T-helper 2 cell (primary cell): ENCODE data around the gene POU4F2.
"Not testable (repeated sequence)": the region's sequence is repeated elsewhere in the genome, so short reads cannot be mapped to it uniquely, and the experiment has no call there.

Source experiments
- DNase-seq, 5 experiments: peaks; one replicate each; pipeline versions ENCODE4 v3.0.0 to v3.0.0-alpha.2; 2012 to 2022

The POU4F2 gene

DNA sequence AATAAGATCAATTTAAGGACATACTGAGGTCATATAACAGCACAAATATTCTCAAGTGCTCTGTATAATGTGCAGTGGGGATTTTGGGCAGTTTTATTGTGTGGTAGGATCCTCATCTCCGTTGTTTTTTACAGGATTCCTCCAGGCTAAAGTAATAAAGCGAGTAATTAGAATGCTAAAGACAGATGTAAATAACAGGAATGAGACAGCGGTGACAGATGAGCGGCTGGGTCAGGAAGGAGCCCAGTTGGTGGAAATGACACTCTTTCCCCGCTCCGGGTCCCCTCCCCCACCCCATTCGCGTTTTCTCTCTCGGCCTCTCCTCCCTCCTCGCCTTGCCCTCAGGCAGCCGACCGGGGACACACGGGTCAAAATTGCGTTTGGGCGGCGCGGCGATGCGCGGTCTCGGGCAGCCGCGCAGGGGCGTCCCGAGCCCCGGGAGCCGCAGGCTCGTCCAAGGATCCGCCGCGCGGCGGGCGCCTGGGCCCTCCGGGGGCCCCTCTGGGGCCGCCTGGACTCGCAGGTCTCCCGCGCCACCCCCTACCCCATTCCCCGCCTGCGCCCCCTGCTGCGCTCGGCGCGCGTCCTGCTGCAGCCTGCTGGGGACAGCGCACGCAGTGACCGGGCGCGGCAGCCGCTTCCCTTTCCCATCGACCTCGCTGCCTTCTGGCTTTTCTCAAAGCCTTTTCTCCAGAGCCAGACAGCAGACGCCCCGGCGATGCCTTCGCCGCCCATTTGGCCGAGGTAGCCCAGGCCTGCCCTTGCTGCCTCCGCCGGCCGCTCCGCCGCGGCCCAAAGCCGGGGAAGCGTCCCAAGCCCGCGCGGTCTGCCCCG, 16.2 kb downstream of the POU4F2 start:
- DNase-seq, result peak in 1 of 5 experiments; percentile 2

DNA sequence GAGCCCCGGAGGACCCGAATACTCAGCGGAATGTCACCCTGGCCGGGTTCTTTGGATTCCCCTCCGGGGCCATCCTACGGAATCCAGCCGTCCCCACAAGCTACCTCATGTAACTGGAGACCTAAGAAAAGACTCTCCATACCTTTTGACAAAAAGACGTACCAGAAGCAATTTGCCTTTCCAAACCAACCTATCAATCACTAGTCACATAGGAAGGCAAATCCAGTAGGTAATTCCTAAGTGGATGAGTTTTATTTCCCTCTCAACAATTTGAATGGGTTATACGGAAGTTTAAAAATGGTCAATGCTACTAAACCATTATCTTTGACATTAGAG, 16.8 kb downstream of the POU4F2 start:
- no peak for DNase-seq

DNA sequence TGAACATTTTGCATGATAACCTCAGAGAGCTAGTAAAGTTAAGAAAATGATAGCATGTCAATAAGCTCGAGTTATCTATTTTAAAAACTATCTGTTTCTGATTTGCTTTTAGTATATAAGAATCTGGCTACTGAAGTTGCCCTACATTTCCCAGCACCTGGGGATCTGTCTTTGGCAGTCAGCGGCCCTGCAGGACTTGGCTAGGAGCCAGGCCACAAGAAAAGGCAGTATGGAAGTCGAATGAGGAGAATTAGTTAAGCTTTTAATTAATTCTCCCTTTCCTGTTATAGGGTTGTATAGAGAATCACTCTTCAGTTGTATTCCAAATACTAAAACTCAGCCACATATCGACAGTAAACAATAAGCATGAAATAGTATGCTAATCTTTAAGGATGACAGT, 22.7 kb downstream of the POU4F2 start:
- no peak for DNase-seq

DNA sequence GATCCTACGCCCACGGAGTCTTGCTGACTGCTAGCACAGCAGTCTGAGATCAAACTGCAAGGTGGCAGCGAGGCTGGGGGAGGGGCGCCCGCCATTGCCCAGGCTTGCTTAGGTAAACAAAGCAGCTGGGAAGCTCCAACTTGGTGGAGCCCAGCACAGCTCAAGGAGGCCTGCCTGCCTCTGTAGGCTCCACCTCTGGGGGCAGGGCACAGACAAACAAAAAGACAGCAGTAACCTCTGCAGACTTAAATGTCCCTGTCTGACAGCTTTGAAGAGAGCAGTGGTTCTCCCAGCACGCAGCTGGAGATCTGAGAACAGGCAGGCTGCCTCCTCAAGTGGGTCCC, 25.2 kb downstream of the POU4F2 start:
- DNase-seq, result not testable (repeated sequence)

DNA sequence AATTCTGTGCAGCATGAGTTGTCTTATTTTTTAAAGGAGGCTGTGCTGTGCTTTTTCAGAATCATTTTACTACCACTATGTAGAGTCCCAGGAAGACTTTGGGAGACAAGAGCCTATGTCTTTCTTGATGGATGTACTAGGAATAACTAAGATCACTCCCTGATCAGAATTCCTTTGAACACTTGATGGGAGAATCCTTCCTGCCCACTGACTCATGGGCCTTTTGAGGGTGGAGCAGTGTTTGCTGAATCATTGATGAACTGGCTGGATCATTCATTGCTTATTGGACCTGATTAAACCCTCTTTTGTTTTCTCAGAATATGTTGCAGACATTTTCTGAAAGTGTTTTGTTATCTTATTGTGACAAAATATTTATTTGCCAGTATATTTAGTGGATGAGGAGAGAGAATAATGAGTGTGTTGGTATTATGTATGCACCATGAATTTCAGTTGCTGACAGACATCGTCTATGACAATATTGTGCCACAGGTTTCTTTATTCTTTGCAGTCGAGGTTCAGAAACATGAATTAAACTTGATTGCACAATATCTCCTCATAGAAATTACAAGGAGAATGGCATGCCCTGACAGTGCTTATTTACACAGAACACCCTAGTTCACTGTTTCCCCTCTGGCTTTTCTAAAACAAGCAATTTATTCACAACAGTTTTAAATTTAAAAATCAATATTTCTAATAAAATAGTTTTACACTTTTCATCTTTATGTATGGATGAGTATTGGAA, 36.3 kb downstream of the POU4F2 start:
- DNase-seq, result no peak
